ENCODE results near the gene DCLK1. TPM values are rescaled to one million over a fixed set of nuclear protein-coding genes. Genes with fewer than 3 reads are reported as not detected.

The DCLK1 gene
- total RNA-seq, 1 donor from 2014 or later = not detected

DNA sequence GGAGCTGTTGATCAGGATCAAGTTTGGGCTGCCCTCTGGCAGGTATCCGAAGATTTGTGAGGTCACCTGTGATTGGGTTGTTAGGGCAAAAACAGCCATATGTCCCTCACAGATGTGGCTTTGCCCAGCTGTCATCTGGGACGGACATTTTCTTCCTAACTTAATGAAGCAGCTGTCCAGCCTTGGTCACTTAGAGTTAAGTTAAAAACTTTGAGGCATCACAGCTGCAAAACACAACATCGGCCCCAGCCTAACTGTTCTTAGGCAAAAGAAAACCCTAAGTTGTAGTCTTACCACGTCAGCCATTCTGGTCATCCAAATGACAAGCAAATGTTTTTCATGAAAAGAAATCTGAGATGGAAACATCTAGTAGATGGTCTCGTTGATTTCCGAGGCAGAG, 318.4 kb downstream of the DCLK1 start:
- ChIA-PET POLR2A (no interaction called here), CTCF (no interaction called here)
- H3K4me3 Mint-ChIP-seq = no peak overlapping the region
- H3K4me1 Mint-ChIP-seq = no peaks in the 10 kb centered on the region
- H3K27me3 Mint-ChIP-seq = no peaks in the 10 kb centered on the region
- ATAC-seq (ENCODE audit: low read depth) (no peak), DNase-seq (no peak)
- no peak overlapping the region for H3K27ac Mint-ChIP-seq
- intact Hi-C loops (cut with micrococcal nuclease) = no loop called here
- no peaks in the 10 kb centered on the region for H3K36me3 Mint-ChIP-seq (ENCODE audit: low read depth)
- no peaks in the 10 kb centered on the region for H3K9me3 Mint-ChIP-seq
- TF ChIP-seq, protein P1, sequence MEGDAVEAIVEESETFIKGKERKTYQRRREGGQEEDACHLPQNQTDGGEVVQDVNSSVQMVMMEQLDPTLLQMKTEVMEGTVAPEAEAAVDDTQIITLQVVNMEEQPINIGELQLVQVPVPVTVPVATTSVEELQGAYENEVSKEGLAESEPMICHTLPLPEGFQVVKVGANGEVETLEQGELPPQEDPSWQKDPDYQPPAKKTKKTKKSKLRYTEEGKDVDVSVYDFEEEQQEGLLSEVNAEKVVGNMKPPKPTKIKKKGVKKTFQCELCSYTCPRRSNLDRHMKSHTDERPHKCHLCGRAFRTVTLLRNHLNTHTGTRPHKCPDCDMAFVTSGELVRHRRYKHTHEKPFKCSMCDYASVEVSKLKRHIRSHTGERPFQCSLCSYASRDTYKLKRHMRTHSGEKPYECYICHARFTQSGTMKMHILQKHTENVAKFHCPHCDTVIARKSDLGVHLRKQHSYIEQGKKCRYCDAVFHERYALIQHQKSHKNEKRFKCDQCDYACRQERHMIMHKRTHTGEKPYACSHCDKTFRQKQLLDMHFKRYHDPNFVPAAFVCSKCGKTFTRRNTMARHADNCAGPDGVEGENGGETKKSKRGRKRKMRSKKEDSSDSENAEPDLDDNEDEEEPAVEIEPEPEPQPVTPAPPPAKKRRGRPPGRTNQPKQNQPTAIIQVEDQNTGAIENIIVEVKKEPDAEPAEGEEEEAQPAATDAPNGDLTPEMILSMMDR (IDR thresholded peaks at IDR 0.05) = no peak

DNA sequence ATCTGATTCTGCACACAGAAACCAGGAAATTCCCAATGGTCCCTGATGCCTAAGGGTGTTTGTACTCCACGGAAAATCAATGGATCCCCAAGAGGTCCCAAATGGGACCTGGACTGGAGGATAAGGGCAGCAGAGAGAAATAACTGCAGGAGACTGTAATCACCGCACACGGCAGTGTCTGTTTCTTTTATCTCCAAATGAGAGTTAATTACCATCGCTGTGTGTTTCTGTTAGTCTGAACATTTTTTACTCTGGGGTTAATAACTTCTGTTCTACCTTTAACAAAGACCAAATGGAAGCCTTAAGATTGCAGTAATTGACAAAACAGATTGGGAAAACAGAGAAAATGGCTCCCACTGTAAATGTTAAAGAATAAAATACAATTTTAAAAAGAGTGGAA, 320.9 kb downstream of the DCLK1 start:
- TF ChIP-seq, protein P1 (IDR thresholded peaks at IDR 0.05) = no peak
- Mint-ChIP-seq H3K27ac (no peak overlapping the region), H3K4me1 (no peaks in the 10 kb centered on the region), H3K4me3 (no peak overlapping the region), H3K27me3 (no peaks in the 10 kb centered on the region), H3K9me3 (no peaks in the 10 kb centered on the region), H3K36me3 (ENCODE audit: low read depth) (no peaks in the 10 kb centered on the region)
- ATAC-seq (ENCODE audit: low read depth) (no peak), DNase-seq (no peak)
- ChIA-PET CTCF (no interaction called here), POLR2A (no interaction called here)
- intact Hi-C loops (cut with micrococcal nuclease) = no loop called here

DNA sequence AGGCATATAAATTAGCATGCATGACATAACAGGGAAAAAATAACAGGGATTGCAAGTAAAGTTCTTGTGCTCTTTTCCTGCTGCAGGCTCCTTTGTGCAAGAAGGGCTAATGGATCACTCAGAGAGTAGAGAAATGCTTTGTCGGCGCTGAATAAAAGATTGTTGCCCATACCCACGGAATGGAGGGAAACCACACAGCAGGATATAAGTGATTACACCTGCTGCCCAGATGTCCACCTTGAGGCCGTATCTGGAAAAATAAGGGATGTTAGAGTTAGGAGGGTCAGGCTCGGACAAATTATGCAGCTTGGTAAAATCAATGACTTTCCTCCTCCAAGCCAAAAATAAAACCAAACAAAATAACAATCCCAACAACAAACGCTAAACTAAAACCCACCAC, 322.3 kb downstream of the DCLK1 start:
- ChIA-PET CTCF (no interaction called here), POLR2A (no interaction called here)
- Mint-ChIP-seq H3K4me3 (no peak overlapping the region), H3K4me1 (no peaks in the 10 kb centered on the region), H3K9me3 (no peaks in the 10 kb centered on the region), H3K27ac (no peak overlapping the region), H3K27me3 (peaks cover 2% of the 10 kb centered on the region), H3K36me3 (ENCODE audit: low read depth) (no peaks in the 10 kb centered on the region)
- TF ChIP-seq, protein P1 (IDR thresholded peaks at IDR 0.05) = no peak
- intact Hi-C loops (cut with micrococcal nuclease) = no loop called here
- DNase-seq (no peak), ATAC-seq (ENCODE audit: low read depth) (no peak)

DNA sequence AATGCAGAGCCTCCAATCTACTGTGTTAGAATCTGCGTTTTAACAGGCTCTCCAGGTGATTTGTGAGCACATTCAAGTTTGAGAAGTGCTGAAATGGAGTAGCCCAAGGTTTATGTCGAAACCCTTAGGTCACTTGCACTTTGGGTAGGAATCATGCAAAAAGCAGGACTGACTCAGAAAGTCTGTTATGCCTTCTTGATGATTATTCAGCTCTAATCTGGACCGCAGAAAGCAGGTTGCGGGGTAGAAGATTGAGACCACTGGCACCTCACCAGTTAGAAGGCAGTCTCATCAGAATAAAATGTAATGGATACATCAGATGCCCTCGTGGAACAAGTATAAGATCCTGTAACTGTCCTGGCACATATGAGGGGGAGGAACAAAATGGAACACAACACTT, 326.3 kb downstream of the DCLK1 start:
- peaks cover 2% of the 10 kb centered on the region for H3K27me3 Mint-ChIP-seq
- TF ChIP-seq, protein P1 (IDR thresholded peaks at IDR 0.05) = no peak
- no peak overlapping the region for H3K4me3 Mint-ChIP-seq
- ChIA-PET POLR2A (no interaction called here), CTCF (interaction anchor here (0.6 kb wide), 1 partner anchor 13 kb away, joined by 3 read pairs; no protein-coding TSS in a partner anchor)
- ATAC-seq (ENCODE audit: low read depth) (no peak), DNase-seq (no peak)
- H3K27ac Mint-ChIP-seq = no peak overlapping the region
- no peaks in the 10 kb centered on the region for H3K9me3 Mint-ChIP-seq
- intact Hi-C loops (cut with micrococcal nuclease) = no loop called here
- no peaks in the 10 kb centered on the region for H3K4me1 Mint-ChIP-seq
- no peaks in the 10 kb centered on the region for H3K36me3 Mint-ChIP-seq (ENCODE audit: low read depth)

DNA sequence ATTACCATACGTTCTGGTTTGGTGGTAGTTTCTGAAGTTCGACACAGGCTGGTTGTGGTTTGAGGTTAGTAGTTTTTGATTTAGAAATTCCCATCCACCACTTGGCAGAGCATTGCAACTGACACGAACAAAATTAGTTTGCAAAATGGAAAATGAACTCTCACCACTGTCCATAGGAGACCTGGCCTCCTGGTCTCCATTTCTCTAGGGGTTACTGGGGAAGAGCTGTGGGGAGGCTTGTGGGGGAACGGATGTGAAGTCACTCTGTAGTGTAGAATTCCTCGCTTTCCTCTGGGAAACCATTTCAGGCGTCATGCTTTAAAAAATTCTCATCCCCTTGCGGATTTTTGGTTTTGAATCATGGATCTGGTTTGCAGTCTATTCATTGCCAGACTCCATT, 333.2 kb downstream of the DCLK1 start:
- no peak for DNase-seq
- Mint-ChIP-seq H3K27me3 (no peaks in the 10 kb centered on the region), H3K4me1 (no peaks in the 10 kb centered on the region), H3K4me3 (no peak overlapping the region), H3K36me3 (ENCODE audit: low read depth) (no peaks in the 10 kb centered on the region), H3K27ac (no peak overlapping the region), H3K9me3 (no peaks in the 10 kb centered on the region)
- TF ChIP-seq, protein P1 (IDR thresholded peaks at IDR 0.05) = no peak
- ATAC-seq (ENCODE audit: low read depth) = no peak
- POLR2A ChIA-PET = no interaction called here
- intact Hi-C loops (cut with micrococcal nuclease) = no loop called here
- CTCF ChIA-PET = no interaction called here

All from activated B cell treated with CpG ODN at 0.5 μM for 24 hours (primary cell).